Fibroblast of skin of left quadriceps (primary cell): ENCODE data around the gene CDC42BPB.

Experiments used
- DNase-seq, 2 experiments: peaks; one replicate each; pipeline ENCODE4 v3.0.0-alpha.2; 2013; ENCODE audit warnings: low read depth in 2 of 2

CDC42BPB gene

GRCh38 chr14:102944448-102945330 is 112.7 kb downstream of the CDC42BPB start:
- DNase-seq, result no peak

- no peak for DNase-seq
Observed at GRCh38 chr14:102943979-102944378, 113.4 kb downstream of the CDC42BPB start.

GRCh38 chr14:102943454-102943853 is 113.9 kb downstream of the CDC42BPB start:
- no peak for DNase-seq

GRCh38 chr14:102942069-102942468 is 115.3 kb downstream of the CDC42BPB start:
- DNase-seq, result no peak

GRCh38 chr14:102941419-102942011 is 115.8 kb downstream of the CDC42BPB start:
- no peak for DNase-seq

GRCh38 chr14:102940729-102941362 is 116.5 kb downstream of the CDC42BPB start:
- DNase-seq, result no peak

- no peak for DNase-seq
Observed at GRCh38 chr14:102939820-102940561, 117.4 kb downstream of the CDC42BPB start.

GRCh38 chr14:102939329-102939728 is 118.0 kb downstream of the CDC42BPB start:
- no peak for DNase-seq

GRCh38 chr14:102938191-102938590 is 119.2 kb downstream of the CDC42BPB start:
- no peak for DNase-seq

GRCh38 chr14:102937331-102938175 is 119.8 kb downstream of the CDC42BPB start:
- no peak for DNase-seq

- no peak for DNase-seq
Observed at GRCh38 chr14:102935756-102936155, 121.6 kb downstream of the CDC42BPB start.

- DNase-seq, result no peak
Observed at GRCh38 chr14:102933618-102934231, 123.6 kb downstream of the CDC42BPB start.

GRCh38 chr14:102932484-102933248 is 124.7 kb downstream of the CDC42BPB start:
- no peak for DNase-seq

GRCh38 chr14:102931580-102932285 is 125.6 kb downstream of the CDC42BPB start:
- no peak for DNase-seq

GRCh38 chr14:102930753-102931579 is 126.4 kb downstream of the CDC42BPB start:
- no peak for DNase-seq

GRCh38 chr14:102930138-102930752 is 127.1 kb downstream of the CDC42BPB start:
- no peak for DNase-seq

GRCh38 chr14:102929241-102930137 is 127.9 kb downstream of the CDC42BPB start:
- DNase-seq, result no peak
